ENCODE data around the gene TIMM8A.
"Not testable (repeated sequence)": the region's sequence is repeated elsewhere in the genome, so short reads cannot be mapped to it uniquely, and the experiment has no call there.

Gene TIMM8A

DNA sequence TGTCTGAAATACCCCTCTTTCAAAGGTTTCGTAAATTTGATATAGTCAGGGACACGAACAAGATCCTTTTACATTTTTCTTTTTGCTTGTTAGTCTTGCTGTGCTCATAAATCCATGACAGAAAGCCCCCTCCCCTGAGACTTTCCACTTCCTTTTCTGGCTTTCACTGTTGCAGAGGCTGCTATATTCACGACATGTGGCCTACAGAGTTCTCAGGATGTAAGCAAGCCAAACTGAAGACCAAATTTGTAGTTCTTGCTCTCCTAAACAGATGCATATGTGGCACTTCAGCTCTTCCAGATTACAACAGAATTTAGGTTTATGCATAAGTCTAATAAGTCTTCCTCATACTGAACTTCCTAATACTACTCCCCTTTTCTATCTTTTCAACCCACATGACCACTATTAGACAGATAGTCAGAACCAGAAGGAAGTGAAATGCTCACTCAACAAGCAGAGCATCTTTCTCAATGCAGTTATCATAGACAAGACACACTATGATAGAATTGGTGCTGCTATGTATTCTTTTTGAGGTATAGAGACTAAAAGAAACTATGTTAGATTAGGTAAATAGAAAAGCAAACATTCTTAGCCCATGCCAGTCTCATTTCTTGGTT lies 22.5 kb upstream of the TIMM8A start:
- no peak overlapping the region for H3K4me3 ChIP-seq (ENCODE audit: low read length)

DNA sequence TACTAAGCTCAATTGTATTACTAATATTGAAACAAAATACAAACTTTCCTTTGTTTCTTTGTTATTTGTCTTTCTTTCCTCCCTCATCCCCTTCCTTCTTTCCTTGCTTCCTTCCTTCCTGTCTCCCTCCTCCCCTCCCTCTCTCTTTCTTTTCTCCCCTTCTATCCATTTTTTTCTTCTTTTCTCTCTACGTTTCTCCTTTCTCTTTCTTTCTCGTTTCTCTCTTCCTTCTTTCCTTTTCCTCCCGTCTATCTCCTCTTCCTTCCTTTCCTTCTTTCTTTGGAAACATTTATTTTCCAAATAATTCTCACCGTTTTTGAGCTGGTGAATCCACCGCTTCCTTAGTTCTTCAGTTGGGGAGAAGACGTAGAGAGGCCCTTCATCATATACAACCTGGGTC lies 21.1 kb upstream of the TIMM8A start:
- TF ChIP-seq ZNF274 (IDR thresholded peaks at IDR 0.05; ENCODE audit: low read depth, low read length) = no peak
- H3K4me3 ChIP-seq (ENCODE audit: low read length) = no peak overlapping the region

More for the DNA sequence above, 22.5 kb upstream of the TIMM8A start:
- TF ChIP-seq ZNF274 (IDR thresholded peaks at IDR 0.05; ENCODE audit: low read depth, low read length) = no peak

DNA sequence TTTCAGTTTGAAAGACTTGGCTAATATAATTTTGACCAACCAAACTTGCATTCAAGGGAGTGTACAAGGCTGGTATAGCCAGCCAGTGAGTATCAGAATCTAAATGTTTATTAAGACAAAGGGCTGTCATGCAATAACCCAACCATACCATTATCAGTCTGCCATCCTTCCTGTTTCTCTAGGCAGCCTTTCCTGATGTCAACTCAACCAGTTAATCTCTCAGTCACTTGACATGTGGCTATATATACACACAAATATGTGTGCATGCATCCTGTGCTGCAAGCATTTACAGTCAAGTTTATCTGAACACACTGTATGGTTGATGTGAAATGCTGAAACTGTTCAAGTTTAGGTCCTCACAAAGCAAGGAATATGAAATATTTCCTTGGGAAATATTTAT lies 20.3 kb upstream of the TIMM8A start:
- no peak for TF ChIP-seq ZNF274 (IDR thresholded peaks at IDR 0.05; ENCODE audit: low read depth, low read length)
- no peak overlapping the region for H3K4me3 ChIP-seq (ENCODE audit: low read length)

DNA sequence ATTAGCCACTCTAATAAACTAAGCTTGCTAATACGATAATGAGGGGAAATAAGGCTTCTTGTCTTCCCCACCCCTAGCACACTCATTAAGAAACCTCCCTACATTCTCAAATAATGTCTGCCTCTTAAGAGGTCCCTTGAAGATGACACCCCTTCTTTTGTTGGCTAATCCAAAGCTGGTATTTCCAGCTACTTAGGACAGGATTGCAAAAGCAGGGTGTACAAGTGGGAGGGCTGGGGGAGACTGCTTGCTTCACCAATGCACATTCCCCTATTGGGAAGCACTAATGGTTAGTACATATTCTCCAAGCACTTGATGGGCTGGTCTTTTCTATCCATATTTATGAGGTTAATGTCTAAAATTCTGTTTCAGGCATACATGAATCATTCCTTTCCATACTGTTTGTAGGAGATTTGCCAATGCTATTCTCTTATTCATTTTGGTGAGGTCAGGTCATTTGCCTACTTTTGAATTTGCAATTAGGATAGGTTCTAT lies 16.8 kb upstream of the TIMM8A start:
- no peak overlapping the region for H3K4me3 ChIP-seq (ENCODE audit: low read length)
- no peak for TF ChIP-seq ZNF274 (IDR thresholded peaks at IDR 0.05; ENCODE audit: low read depth, low read length)

DNA sequence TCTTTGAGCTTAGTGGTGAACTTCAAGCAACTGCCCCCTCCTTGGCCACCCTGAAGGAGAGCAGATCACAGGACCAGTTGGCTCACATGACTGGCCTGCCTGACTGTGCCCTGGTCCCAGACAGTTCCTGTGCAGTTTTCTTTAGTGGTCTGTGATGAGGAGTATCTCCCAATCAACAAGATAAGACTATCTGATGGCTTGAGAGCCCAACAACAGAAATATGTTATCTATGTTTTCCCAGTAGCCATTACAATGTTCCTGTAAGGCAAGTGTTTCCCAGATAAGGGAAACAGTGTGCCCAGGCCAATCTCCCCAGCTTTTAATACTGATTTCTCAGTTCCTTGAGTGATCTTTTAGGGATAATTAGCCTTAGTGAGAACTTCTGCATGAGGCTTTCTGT lies 14.2 kb upstream of the TIMM8A start:
- no peak overlapping the region for H3K4me3 ChIP-seq (ENCODE audit: low read length)
- TF ChIP-seq ZNF274 (IDR thresholded peaks at IDR 0.05; ENCODE audit: low read depth, low read length) = no peak

DNA sequence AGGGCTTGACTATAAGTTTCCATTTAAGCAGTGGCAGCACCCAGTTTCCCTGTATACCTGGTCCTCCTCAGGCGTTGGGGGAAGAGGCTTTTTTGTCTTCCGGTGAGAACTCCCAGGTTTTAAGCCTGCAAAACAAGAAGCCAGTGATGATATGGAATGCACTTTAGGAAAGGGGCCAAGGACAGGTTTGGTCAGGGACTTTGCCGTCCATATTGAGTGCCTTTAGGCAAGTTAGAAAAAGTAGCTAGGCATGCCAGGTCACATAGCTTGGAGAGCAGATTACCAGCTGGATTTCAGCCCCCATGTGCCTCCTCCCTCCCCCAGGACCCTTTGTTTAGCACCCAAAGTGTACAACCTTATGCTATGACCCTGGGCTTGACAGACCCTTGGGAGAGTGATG lies 13.6 kb upstream of the TIMM8A start:
- TF ChIP-seq ZNF274 (IDR thresholded peaks at IDR 0.05; ENCODE audit: low read depth, low read length) = no peak
- H3K4me3 ChIP-seq (ENCODE audit: low read length) = no peak overlapping the region

DNA sequence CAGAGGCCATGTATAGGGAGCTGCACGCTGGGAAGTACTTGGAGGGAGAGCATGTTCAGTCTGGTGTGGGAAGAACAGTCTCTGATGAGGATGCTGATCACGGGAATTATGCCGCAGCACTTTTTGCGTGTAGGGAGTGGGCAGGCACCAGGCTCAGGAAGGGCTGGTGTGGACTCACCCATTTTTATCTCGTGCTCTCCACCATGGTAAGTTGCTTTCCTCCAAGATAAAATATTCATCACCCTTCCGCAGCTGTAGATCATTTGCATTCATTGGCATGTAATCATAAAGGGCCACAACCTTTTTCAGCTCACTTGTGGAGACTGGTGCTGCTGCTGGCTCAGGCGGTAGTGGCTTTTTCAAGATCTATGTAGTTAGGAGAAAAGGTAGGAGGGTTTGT lies 11.8 kb upstream of the TIMM8A start:
- TF ChIP-seq ZNF274 (IDR thresholded peaks at IDR 0.05; ENCODE audit: low read depth, low read length) = no peak
- H3K4me3 ChIP-seq (ENCODE audit: low read length) = no peak overlapping the region

DNA sequence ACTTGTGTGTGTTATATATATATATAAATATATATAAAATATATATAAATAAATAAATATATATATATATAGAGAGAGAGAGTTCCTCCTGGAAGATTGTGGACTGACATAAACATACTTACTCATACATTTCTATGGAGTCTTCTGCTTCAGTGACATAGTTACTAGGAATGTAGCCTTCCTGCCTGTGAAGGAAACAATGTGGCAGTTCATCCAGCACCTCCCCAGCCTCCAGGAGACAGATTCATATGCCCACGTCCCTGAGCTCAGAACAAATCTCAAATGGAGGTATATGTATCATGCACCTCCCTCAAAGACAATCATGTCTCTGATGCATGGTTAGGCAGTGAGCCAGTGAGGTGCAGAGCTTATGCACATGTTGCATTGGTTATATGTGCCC lies 11.4 kb upstream of the TIMM8A start:
- TF ChIP-seq ZNF274 (IDR thresholded peaks at IDR 0.05; ENCODE audit: low read depth, low read length) = no peak
- H3K4me3 ChIP-seq (ENCODE audit: low read length) = no peak overlapping the region

GRCh38 chrX:101357166-101357795 lies 8.7 kb upstream of the TIMM8A start:
- no peak for TF ChIP-seq ZNF274 (IDR thresholded peaks at IDR 0.05; ENCODE audit: low read depth, low read length)
- H3K4me3 ChIP-seq (ENCODE audit: low read length) = no peak overlapping the region

DNA sequence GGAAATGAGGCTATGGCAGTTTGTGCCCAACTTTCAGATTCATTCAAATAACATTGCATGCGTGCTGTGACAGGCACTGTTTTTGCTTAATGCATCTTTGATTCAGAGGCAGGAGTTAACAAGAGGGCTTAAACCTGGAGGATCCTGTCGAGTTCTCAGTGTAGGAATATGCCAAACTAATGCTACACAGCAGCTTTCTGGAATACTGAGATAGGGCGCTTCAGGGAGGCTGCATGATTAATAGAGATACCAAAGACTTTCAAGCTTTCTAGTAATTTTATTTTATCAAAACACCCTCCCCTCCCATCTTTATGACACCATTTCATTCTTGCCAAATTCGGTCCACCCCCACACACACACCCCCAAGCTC lies 636 bp upstream of the TIMM8A start:
- no peak for TF ChIP-seq ZNF274 (IDR thresholded peaks at IDR 0.05; ENCODE audit: low read depth, low read length)
- peak overlapping the region; percentile 68; the same call in 1 of the 2 replicates for H3K4me3 ChIP-seq (ENCODE audit: low read length)

GRCh38 chrX:101347859-101348451 lies 587 bp downstream of the TIMM8A start:
- H3K4me3 ChIP-seq (ENCODE audit: low read length) = peak overlapping the region; percentile 68
- TF ChIP-seq ZNF274 (IDR thresholded peaks at IDR 0.05; ENCODE audit: low read depth, low read length) = no peak

- H3K4me3 ChIP-seq (ENCODE audit: low read length) = no peak overlapping the region
- TF ChIP-seq ZNF274 (IDR thresholded peaks at IDR 0.05; ENCODE audit: low read depth, low read length) = no peak
These were observed 10.7 kb downstream of the TIMM8A start for GRCh38 chrX:101337776-101338271.

DNA sequence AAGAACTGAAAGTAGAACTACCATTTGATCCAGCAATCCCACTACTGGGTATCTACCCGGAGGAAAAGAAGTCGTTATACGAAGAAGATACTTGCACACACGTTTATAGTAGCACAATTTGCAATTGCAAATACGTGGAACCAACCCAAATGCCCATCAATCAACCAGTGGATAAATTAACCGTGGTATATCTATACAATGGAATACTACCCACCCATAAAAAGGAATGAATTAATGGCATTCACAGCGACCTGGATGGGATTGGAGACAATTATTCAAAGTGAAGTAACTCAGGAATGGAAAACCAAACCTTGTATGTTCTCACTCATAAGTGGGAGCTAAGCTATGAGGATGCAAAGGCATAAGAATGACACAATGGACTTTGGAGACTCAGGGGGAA lies 14.2 kb downstream of the TIMM8A start:
- H3K4me3 ChIP-seq (ENCODE audit: low read length) = not testable (repeated sequence)

DNA sequence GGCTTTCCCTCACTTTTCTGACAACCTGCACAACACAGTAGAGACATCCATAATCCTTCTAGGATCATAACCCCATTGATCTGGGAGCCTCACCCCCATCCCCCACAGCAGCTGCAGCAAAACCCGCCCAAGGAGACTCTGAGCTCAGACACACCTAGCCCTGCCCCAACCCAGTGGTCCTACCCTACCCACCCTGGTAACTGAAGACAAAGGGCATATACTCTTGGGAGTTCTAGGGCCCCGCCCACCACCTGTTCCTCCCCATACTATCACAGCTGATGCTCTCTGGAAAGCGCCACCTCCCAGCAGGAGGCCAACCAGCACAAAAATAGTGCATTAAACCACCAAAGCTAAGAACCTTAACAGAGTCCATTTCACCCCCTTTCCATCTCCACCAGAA lies 21.9 kb downstream of the TIMM8A start:
- not testable (repeated sequence) for H3K4me3 ChIP-seq (ENCODE audit: low read length)

DNA sequence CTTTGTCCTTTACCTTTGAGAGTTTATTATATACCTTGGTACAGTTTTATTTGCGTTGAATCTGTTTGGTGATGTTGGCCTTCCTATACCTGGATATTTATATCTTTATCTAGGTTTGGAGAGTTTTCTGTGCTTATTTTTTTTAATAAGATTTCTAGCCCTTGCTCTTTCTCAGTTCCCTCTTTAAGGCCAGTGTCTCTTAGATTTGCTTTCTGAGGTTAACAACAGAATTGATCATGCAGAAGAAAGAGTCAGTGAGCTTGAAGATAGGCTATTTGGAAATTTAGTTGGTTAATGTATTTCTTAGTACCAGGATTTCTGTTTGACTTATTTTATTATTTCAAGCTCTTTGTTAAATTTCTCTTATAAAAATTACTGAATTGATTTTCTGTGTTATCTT lies 44.8 kb downstream of the TIMM8A start:
- H3K4me3 ChIP-seq (ENCODE audit: low read length) = no peak overlapping the region
- no peak for TF ChIP-seq ZNF274 (IDR thresholded peaks at IDR 0.05; ENCODE audit: low read depth, low read length)

Data from GM08714 (cell line).